Effector CD8-positive, alpha-beta T cell (primary cell): ENCODE data around the gene SMCO4.

ENCODE experiments used
- DNase-seq: peaks from one replicate; lab custom pipeline; 2025; lab: John Stamatoyannopoulos, UW

SMCO4 gene

DNA sequence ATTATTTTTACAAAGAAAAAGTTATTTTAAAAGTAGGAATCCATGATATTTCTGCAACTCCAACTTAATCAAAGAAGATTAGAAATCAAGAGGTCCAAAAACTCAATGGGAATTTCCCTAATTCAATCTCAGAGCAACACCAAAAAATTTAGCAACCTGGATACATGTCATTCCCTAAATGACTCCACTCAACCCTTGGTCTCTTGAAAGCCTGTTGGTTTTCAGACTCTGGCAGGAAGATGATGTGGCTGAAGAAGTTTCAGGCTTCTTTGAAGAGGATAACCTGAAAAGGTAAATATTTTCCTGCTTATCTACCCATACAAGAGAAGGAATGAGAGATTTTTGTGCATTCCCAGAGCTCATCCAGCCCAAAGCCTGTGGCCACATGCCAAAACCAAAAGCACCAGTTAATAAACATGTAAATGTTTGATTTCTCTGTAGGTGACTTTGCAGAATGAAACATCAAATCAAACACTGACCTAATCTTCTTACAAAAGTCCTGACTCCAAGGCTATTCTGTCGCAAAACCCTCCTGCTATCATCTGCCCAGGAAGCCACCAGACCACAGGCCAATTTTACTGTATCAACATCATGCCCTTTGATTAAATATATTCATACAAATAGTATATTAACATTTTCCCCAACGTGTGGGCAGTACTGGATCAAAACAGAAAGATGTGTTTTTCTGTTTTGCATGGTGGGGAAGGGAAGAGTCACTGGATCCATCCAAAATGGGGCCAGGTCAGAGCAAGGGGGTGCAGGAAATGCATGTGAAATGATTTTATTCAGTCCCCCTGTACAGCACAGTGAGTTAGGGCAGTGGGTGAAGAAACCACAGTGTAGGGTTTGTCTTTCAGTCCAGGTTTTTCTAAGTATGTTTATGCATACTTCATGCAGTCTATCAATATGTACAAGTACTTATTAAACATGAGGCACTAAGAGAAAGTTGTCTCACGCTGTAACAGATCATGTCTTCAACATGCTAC, 38.8 kb downstream of the SMCO4 start:
- DNase-seq: no peak

- DNase-seq: no peak
These were observed 41.3 kb downstream of the SMCO4 start for GRCh38 chr11:93501856-93502255.

DNA sequence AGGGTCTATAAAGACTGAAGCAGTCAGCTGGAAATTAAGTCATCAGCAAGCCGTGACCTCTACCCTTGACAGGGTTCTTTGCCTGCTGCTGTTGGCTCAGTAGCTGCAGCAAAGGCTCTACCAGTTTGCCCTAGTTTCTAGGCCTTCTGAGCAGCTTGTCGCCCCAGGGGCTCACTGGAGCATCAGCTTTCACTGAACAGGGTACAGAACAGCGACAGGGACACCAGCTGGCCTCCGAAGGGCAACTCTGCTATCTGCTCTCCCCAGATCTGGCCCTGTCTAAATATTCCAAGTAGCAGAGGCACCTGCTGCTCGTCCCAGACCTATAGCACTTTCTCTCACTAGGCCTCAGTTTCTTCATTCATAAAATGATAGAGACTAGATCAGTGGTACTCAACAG, 42.4 kb downstream of the SMCO4 start:
- DNase-seq: no peak

GRCh38 chr11:93498641-93499040, 44.5 kb downstream of the SMCO4 start:
- no peak for DNase-seq

DNA sequence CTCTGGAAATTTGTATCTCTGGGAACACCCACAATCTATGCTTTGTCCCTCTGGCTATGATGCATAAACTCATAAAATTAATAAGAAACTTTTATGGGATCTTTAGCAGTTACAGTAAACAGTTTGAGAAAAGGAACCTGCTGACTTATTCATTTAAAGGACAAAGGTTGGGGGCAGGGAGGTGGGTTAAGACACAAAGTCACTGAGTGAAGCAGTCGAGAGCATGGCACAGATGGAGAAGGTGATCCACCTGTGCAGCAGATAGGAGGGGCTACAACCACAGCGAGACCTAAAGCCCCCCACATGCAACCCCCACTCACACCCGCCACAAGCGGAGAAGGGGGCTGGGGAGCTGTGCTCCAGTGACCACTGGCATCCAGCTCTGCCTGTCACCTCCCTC, 45.0 kb downstream of the SMCO4 start:
- no peak for DNase-seq

- no peak for DNase-seq
These were observed 45.6 kb downstream of the SMCO4 start for GRCh38 chr11:93497596-93497995.

- DNase-seq: no peak
These were observed 48.8 kb downstream of the SMCO4 start for GRCh38 chr11:93494357-93494756.

DNA sequence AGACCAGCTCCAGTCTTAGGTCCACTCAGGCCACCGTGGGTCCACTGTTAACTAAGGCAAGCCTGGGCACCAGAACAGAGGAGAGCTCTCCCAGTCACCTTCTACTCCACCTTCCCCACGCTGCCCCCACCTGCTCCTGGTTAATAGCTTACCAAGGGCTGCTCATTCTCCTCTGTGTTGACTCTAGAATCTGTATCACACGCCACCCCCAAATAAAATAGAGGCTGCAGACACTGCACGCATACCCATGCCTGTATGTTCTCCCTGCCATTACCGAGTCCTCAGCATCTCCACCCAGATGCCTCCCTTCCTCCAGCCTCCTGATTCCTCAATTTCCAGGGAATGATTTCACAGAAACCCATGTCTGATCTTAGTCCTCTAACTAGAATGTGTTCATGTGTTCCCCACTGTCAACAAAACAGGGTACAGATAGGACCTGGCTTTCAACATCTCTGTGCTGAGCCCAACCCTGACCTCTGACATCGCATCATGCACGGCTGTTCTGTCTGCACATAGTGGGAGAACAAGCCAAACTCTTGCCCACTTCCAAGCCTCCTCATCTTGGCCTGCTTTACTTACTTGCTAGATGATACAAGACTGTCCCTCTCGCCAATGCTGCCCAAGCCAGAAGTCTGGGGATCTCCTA, 49.8 kb downstream of the SMCO4 start:
- no peak for DNase-seq

DNA sequence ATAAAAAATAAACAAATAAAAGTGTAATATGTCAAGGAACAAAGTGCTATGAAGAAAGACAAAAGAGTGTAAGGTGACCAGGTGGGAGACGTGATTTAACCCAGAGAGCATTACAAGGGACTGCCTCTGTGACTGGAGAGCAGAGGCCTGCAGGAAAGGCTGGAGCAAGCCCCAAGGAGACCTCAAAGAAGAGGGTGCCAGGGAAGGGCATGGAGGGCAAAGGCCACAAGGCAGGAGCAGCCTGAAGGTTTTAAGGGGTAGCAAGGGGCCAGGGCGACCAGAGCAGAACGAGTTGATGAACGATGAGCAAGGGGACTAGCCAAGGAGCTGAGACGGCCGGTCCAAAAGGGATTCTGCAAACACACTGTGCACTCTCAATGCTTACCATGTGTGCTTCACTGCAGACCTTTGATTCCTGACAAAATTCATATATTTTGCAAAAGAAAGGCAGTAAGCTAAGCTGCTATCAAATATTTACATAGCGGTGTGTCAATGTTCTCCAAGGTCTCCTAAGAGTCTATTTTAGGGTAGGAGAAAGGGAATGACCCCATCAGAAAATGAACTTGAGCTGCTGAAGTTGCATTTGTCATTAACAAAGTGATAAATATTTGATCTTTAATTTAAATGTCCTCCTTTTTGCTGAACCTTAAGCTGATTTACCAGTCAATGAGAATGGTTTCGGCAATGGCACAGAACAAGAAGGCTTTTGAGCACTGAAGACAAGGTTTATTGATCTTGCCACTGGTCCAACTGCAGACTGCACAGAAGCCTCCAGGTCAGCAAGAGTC, 50.5 kb downstream of the SMCO4 start:
- DNase-seq: no peak

DNA sequence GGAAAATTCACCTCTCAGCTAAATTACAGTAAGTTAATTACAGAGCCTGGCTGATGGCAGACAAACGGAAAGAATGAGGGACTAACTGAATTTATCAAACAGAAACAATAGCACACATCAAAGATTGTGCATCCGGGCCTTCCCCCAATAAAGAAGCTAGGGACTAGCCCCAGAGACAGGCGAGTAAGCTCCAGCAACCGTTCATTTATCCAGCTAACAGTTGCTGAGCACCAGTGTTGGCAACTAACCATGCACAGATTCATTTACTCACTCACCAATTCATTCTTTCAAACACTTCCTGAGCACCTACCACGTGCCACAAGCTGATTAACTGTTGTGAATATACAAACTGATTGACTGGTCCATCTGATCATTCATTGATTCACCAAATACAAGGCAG, 51.2 kb downstream of the SMCO4 start:
- no peak for DNase-seq

DNA sequence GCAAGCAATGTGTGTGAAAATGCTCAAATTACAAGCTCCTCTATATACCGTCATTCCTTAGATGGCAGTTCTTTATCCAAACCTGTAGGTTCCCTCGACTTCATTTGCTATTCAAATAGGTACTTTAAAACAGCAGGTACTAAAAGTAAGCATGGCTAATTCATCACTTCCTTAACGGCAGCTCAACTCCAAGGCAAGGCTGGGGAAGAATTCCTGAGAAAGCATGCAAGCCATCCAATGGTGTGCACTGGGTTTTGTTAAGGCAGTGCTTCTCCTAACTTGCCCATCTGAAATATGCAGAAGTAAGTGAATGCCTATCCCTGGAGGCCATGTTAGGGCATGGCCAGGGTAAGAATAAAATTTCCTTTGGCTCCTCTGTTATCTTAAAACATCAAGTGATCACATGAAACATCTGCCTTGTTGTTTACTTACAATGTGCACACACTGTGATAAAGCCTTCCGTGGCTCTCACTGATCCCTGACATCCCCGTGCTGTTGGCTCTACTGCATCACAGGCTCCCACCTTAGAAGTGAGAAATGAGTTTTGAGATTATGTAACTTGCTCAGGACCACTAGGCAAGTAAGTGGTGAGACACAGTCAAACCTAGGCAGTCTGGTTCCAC, 52.1 kb downstream of the SMCO4 start:
- DNase-seq: no peak

GRCh38 chr11:93489841-93490240, 53.4 kb downstream of the SMCO4 start:
- no peak for DNase-seq

DNA sequence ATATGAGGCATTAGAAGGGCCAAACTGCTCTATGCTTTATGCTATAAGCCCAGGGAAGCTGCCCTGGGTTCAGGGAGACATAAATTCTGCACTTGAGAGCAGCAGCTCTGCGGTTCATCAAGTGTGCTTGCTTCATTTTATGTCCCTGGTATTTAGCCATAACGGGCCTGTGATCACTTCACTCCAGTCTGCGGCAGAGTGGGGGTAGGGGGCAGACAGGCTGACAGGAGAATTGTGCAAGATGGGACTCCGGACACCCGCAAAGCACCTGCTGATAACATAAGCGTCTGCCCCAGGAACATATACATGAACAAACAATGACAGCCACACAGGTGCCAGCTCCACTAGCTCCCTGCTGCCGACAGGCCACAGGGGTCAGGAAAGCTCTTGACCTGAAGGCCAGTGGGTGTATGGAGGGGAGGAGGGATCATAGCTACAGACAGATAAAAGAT, 56.1 kb downstream of the SMCO4 start:
- DNase-seq: no peak

DNA sequence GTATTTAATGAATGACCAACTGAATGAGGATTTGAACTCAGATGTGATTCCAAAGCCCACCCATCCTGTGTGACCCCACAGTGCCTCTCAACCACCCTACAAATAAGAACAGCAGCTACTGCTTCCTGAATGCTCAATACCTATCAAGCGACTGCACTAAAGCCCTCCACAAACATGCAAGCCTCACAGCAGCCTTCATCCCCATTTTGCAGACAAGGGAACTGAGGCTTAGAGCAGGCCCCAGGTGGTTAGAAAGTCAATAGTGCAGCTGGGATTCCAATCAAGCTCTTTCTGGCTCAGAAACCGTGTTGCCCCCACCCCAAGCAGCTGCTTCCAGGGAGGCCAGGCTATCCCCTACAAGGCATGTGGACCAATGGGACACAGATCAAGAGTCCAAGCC, 57.2 kb downstream of the SMCO4 start:
- DNase-seq: no peak

GRCh38 chr11:93484716-93485115, 58.5 kb downstream of the SMCO4 start:
- DNase-seq: no peak

- no peak for DNase-seq
These were observed 60.6 kb downstream of the SMCO4 start for GRCh38 chr11:93482556-93482955.

DNA sequence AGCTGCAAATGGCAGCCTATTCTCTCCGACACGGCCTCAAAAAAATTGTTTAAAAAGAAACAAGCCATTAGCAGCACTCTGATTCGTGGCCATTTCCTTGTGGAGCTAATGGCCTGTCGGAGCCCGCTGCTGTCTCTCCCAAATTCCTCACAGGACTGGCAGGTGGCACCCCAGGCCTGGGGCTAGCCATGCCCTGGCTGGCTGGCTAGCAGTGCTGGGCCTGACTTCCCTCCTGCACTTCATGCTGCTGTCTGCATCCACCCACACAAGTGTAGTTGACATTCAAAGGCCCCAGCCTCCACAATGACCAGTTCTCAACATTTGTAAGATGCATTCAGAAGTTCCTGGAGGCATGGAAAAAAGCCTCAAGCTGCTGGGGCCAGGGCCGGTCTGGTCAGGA, 61.5 kb downstream of the SMCO4 start:
- no peak for DNase-seq

DNA sequence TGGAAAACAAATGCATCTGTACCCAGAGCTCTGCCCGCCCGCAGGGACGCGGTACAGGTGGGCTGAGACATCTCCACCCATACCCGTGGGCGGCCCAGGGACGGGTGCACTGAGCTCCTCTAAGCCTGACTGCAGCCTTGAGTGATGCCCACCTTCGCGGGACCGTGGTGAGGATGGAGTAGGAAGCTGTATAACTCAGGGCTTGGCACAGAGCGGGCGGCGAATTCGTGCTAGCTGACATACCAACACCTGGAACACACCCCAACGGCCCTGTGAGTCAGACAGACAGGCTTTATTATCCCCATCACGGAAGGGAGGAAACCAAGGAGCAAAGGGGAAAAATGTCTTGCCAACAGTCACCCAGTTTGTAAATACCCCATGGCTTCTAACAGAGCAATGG, 61.9 kb downstream of the SMCO4 start:
- DNase-seq: no peak

DNA sequence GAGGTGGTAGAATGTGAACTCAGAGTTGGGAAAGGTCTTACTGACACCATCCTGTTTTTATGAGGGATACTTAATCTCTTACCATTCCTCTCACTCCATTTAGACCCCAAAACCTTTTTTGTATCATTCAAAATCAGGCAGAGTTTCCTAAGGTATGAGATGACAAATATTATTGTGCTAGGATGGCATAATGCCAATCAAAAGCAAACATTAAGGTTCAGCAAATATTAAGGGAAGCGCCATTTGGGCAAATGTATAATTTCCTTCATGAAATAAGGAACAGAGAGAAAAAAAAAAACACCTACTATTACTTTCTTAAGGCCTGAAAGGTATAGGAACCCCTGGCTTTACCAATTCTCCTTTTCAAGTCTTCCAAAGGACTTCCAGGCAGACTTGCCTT, 62.4 kb downstream of the SMCO4 start:
- no peak for DNase-seq

GRCh38 chr11:93480256-93480655, 62.9 kb downstream of the SMCO4 start:
- no peak for DNase-seq

- no peak for DNase-seq
These were observed 64.3 kb downstream of the SMCO4 start for GRCh38 chr11:93478841-93479240.

DNA sequence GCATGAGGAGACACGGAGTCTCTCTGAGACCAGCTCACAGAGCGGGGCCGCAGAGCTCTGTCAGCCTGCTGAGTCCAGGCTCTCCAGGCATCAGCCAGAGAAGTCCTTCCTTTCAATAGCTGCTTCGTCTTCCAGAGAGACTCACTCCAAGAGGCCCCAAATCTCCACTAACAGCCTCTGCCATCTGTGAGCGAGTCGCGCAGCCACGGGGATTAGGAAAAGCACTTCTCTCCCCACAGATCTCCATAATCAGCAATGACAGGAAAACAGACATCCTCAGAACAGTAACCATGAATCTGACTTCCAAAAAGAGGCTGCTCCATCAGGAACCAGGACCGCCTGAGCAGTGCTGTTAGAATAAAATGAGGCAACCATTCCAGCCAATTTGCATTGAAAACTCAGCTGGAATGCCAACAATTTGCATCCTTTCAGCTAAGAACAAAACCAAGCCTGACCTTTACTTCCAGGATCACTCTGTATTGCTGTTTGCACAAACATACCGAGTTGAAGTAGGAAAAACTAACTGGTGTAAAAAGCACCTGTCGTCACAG, 65.4 kb downstream of the SMCO4 start:
- no peak for DNase-seq
